Keratinocyte (primary cell): ENCODE data around the gene TMOD1.

Experiments used
- CTCF ChIP-seq, 3 experiments: IDR thresholded peaks in 1 of 3; conservative IDR thresholded peaks in 1 of 3; optimal IDR thresholded peaks in 1 of 3; 2 replicates in 2 of 3; 3 replicates in 1 of 3; pipeline versions ENCODE3 to v1.5.1; 2011; ENCODE audit warnings: low read length in 3 of 3, mild to moderate bottlenecking in 3 of 3, moderate library complexity in 2 of 3, control low read depth in 1 of 3, inconsistent platforms in 1 of 3; ENCODE audit not compliant: insufficient read depth in 2 of 3; ENCODE audit errors: extremely low read depth in 1 of 3
- EZH2 ChIP-seq: IDR thresholded peaks from one replicate; pipeline ENCODE4 v1.6.1; 2012; ENCODE audit warnings: inconsistent platforms, mild to moderate bottlenecking, low read length, moderate library complexity

DNA sequence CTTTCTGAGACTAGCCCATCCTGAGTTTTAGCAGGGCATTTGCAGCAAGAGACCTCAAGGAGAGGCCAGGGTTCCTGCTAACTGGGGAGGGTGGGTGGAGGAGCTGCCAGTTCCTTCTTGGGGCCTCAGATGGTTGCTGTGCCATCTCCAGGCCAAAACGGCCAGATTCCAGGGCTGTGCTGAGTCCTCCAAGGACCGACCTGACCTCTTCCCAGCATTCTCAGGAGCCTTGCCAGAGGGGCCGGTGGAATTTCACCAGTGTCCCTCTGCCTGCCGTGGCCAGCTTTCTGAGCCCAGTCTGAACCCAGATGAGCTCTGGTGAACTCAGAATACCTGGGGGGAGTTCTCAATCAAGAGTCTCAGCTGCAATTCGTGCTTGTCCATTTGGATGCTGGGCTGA is 77.4 kb downstream of the TMOD1 start:
- TF ChIP-seq CTCF (optimal IDR thresholded peaks at IDR 0.05 in 1 of 3, IDR thresholded peaks at IDR 0.05 in 1 of 3, conservative IDR thresholded peaks at IDR 0.05 in 1 of 3; ENCODE audit: extremely low read depth in 1 of 3, insufficient read depth in 2 of 3, low read length in 3 of 3) (no peak), EZH2 (no peak)
